Ecto neural progenitor cell (in vitro differentiated cells): Measurements from ENCODE around the gene STOML2.

ENCODE experiments used
- DNase-seq: peaks from one replicate; pipeline ENCODE4 v3.0.0-alpha.2; 2018; ENCODE audit warnings: low spot score

The STOML2 gene

GRCh38 chr9:35107297-35108290 is 4.7 kb upstream of the STOML2 start:
- no peak for DNase-seq

DNA sequence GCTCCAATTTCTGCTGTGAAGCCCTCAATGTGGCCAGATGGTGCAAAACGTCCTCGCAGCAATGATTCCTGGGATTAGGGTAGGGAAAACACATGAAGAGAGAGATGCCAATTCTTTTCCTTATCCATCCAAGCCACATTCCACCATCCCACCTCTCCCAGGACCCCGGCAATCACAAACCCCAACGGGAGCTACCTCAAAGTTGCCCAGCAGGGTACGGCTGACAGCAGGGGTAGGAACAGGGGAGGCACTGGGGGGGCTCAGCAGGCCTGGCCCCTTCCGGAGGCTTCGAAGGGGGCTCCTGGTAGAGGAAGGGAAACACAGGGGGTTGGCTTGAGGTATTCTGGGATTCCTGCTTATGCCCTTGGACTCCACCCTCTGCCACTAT is 3.4 kb upstream of the STOML2 start:
- no peak for DNase-seq

GRCh38 chr9:35105571-35106342 is 2.8 kb upstream of the STOML2 start:
- peak; percentile 25 for DNase-seq

GRCh38 chr9:35105126-35105525 is 2.2 kb upstream of the STOML2 start:
- DNase-seq = no peak

- DNase-seq = no peak
Observed at GRCh38 chr9:35104586-35104985, 1.7 kb upstream of the STOML2 start.

DNA sequence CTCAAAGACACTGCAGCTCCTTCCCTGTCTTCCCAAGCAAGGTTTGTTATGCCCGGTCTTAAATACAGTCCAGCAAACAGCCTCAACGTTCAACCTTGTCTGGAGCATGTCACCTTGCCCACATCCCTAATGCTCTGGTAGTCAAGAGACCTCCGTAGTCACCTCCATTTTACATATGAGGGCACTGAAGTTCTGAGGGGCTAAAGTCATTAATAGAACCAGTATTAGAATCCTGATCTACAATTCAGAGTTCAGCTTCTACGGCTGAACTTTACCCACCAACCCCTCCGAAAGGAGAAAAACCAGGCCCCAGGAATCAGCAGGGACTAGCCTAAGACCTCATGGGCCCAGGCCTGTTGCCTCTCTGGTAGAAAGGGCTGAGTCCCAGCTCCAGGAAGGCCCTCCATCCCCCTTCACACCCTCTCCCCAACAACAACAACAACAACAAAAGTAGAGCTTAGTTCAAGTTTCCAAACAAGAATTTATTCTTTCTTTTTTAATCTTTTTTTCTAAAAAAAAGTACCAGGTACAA is 795 bp upstream of the STOML2 start:
- DNase-seq = no peak

DNA sequence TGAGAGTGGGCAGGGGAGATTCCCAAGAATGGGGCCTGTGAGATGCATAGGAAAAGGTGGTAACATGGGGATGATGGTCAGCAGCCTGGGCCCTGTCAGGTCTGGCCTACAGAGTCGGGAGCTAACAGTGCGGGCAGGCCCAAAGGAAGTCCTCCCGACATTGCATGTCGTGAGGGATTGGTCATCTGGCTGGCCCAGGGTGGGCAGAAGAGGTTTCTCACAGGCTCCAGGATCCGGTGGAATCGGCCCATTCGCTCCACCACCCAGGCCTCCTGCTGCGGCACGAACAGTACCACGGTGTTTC is 514 bp downstream of the STOML2 start:
- DNase-seq = no peak

- DNase-seq = no peak
Observed at GRCh38 chr9:35097573-35097972, 5.4 kb downstream of the STOML2 start.

DNA sequence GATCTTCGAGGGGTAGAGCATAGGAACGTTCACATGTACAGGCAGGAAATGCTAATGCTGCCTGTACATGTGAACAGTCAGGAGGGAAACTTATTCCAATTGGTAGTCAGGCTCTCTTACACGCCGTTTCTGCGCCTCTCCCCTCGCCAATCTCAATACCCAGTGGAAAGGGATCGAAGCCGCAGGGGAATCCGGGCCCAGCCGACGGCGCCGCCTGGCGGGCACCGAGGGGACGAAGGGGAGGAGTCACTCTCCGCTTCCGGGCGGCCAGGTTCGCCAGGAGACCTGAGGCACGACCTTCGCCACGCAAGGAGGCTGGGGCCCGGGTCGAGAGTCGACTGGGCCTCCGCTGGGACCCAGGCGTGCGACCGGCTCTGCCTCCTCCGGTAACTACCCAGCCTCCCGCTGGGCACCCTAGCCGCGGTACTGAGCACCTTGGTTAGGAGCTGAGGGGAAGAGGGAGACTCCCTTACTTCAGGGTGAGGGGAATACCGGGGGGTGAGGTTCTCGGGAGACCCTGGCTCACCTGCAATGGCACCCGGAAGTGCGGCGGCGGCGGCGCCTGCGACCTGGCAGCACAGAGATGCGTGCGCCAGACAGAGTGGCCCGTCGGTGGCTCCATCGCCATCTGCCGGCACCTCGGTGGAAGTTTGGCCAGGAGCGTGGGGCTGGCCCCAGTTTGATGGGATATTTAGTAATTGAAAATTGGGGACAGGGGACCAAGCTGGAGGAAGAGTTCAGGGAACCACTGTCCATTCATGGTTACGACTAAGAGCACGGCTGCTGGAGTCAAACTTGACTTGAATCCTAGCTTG is 6.7 kb downstream of the STOML2 start, which contains the start of gene PIGO:
Gene PIGO (minus strand): TSS at position 557 of the 815 bp plus-strand sequence. CDS start 1,026 bp downstream, outside the sequence.
- peak; percentile 92 for DNase-seq

GRCh38 chr9:35091536-35091935 is 11.4 kb downstream of the STOML2 start:
- no peak for DNase-seq

- no peak for DNase-seq
Observed at GRCh38 chr9:35089434-35089833, 13.5 kb downstream of the STOML2 start.

DNA sequence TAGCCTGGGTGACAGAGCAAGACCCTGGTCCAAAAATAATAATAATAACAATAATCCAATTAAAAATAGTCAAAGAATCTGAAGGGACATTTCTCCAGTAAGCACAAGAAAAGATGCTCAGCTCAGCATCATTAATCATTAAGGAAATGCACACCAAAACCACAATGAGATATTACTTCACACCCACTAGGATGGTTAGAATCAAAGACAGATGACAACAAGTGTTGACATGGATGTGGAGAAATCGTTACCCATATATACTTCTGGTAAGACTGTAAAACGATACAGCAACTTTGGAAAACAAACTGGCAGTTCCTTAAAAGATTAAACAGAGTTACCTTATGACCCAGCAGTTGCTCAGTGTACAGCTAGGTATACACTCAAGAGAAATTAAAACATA is 17.9 kb downstream of the STOML2 start:
- DNase-seq = no peak

- DNase-seq = peak; percentile 94
Observed at GRCh38 chr9:35079426-35080341, 23.2 kb downstream of the STOML2 start, which contains the start of gene FANCG. Gene FANCG (minus strand): TSS chr9:35079942. CDS start chr9:35079524, 418 bp downstream.

GRCh38 chr9:35079041-35079425 is 23.9 kb downstream of the STOML2 start:
- DNase-seq = no peak

- DNase-seq = no peak
Observed at GRCh38 chr9:35078066-35078465, 24.9 kb downstream of the STOML2 start.

DNA sequence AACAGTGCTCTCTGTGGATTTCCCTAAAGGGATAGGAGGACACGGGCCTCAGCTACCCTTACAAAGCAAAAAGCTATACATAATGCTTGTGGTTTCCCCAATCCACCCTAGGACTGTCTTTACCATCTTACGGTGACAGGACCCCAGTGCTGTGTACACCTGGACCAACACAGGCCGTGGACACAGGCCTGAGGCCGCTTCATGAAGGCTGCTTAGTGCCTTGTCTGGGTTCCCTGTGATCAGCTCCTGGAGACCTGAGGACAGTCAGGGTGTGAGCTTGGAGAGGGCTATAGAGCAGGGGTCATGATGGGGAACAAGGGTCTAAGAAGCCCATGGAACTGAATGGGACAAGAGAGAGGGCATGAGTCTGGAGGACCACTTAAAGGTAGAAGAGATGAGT is 26.1 kb downstream of the STOML2 start:
- DNase-seq = no peak

DNA sequence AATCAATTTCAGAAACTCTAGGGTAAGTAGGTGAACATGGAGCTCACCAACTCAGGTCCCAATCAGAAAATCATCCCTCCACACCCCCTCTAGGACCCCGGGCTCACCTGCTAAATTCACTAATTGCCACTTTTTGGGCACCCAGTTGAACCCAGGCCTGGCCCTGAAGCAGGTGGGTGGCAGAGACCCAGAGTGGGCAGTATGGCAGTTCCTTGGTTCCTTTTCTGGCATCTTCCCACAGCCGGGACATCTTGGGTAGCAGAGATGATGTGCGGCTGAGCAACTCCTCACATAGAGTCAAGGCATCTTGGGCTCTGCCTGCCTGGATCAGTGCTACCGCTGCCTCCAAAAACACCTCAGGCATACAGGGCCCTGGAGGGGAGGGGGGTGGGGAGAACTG is 27.6 kb downstream of the STOML2 start:
- no peak for DNase-seq

- DNase-seq = no peak
Observed at GRCh38 chr9:35074791-35075190, 28.1 kb downstream of the STOML2 start.

DNA sequence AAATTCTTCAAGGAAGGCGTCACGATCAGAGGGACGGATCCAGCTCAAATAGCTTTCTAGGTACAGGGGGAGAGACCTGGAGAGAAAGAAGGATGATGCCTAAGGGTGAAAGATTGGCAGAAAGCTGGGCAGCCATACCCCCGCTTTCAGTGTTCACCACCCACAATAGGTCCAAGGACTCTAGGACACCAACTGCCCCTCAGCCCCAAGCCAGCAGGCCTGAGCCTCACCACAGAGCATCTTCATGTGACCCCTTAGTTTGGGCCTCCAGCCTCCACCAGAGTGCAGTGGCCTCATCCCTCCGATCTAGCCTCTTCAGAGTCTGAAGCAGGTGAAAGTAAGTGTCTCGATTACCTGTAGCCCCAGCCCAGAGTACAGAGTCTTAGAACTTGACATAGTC is 28.8 kb downstream of the STOML2 start:
- no peak for DNase-seq

DNA sequence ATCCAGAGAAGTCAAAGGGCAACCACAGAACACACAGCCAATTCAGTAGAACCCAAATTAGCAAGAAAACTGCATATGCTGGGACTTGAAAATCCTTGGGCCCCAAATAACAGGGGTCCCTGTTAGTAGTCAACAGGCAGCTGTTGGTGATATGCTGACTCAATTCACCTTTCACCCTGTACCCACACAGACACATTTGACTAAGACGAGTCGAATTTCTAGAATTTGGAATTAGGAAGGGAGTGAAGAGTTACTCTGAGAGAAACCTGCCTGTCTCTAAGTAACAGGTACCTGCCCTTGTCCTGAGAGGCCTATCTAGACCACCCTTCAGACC is 29.7 kb downstream of the STOML2 start:
- no peak for DNase-seq
